HFFc6 (cell line): ENCODE measurements around the gene NCS1. TPM values are rescaled to one million over a fixed set of nuclear protein-coding genes. Genes with fewer than 3 reads are reported as not detected.

Experiments used
- DNase-seq: peaks from one replicate; pipeline ENCODE4 v3.0.0-alpha.2; 2018
- H3K27ac Mint-ChIP-seq: 2 replicates; pipeline ENCODE4 v1.8.0; 2020; ENCODE audit warnings: mild to moderate bottlenecking, mixed read lengths
- H3K27me3 Mint-ChIP-seq: 2 replicates; pipeline ENCODE4 v1.8.0; 2021; ENCODE audit warnings: mild to moderate bottlenecking, moderate library complexity, mixed read lengths; ENCODE audit not compliant: insufficient read depth
- H3K36me3 Mint-ChIP-seq: 2 replicates; pipeline ENCODE4 v1.8.0; 2021; ENCODE audit warnings: low read depth, mixed read lengths
- H3K4me1 Mint-ChIP-seq: 2 replicates; pipeline ENCODE4 v1.8.0; 2020; ENCODE audit warnings: low read depth, mixed read lengths
- H3K4me3 Mint-ChIP-seq: 2 replicates; pipeline ENCODE4 v1.8.0; 2020; ENCODE audit warnings: mild to moderate bottlenecking, moderate library complexity, mixed read lengths
- H3K9me3 Mint-ChIP-seq: 2 replicates; pipeline ENCODE4 v1.8.0; 2020; ENCODE audit warnings: mild to moderate bottlenecking, mixed read lengths
- total RNA-seq, 6 experiments: library from RNA; stranded (reverse); fragmentation: NEBNext Ultra II Directional; extraction: Animal tissue kit (Norgen Biotek cat#: 25700); gene quantifications; 2 replicates in 1 of 6; 3 replicates in 5 of 6; pipeline ENCODE4 v1.2.3, GENCODE V29; 2021
- TF ChIP-seq, protein P1 (sequence below): fragments of 200-600 bp; sonication (generic); IDR thresholded peaks from 2 replicates; pipeline ENCODE4 v1.5.0; 2021; ENCODE audit warnings: antibody characterized with exemption, mild to moderate bottlenecking

NCS1 gene
- total RNA-seq, 6 experiments from 2014 or later = 96.5 to 108 (median 104) TPM

DNA sequence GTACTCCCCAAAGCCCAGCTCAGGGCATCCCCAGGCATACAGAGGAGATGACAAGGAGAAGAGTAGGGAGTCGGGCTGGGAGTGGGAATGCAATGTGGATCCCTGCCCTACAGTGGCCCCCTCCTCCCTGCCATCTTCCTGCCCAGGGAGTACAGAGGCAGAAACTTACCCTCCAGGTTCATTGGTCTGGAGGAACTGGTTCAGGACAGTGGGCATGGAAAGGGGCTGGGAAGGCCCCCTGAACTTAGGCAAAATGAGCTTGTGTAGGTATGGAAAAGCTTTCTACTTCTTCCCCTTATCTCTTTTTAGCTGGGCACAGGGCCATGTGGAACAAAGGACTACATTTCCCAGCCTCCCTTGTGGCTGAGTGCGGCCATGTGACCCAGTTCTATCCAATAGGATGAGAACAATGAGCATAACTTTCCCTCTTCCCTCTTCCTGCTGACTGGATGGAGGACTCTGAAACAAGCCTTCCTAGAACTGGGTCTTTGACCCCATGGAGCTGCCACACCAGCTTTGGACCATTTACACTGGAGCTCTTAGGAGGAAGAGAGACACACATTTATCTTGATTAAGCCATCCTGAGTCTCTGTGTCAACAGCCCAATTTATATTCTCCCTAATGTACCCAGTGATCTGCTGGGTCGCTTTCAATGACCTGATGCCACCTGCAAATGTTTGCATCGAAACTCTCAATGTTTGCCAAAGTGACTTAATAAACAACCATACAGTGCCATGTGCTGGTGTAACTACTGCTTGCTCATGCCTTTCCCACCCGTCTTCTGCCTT lies 68.4 kb downstream of the NCS1 start:
- H3K27me3 Mint-ChIP-seq = peaks cover 13% of the 10 kb centered on the region
- TF ChIP-seq, protein P1, sequence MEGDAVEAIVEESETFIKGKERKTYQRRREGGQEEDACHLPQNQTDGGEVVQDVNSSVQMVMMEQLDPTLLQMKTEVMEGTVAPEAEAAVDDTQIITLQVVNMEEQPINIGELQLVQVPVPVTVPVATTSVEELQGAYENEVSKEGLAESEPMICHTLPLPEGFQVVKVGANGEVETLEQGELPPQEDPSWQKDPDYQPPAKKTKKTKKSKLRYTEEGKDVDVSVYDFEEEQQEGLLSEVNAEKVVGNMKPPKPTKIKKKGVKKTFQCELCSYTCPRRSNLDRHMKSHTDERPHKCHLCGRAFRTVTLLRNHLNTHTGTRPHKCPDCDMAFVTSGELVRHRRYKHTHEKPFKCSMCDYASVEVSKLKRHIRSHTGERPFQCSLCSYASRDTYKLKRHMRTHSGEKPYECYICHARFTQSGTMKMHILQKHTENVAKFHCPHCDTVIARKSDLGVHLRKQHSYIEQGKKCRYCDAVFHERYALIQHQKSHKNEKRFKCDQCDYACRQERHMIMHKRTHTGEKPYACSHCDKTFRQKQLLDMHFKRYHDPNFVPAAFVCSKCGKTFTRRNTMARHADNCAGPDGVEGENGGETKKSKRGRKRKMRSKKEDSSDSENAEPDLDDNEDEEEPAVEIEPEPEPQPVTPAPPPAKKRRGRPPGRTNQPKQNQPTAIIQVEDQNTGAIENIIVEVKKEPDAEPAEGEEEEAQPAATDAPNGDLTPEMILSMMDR = no peak
- H3K9me3 Mint-ChIP-seq = no peaks in the 10 kb centered on the region
- peak; percentile 59 for DNase-seq
- no peaks in the 10 kb centered on the region for H3K36me3 Mint-ChIP-seq
- H3K4me3 Mint-ChIP-seq = no peak overlapping the region
- peaks cover 27% of the 10 kb centered on the region for H3K4me1 Mint-ChIP-seq
- no peak overlapping the region; the same call in 1 of the 2 replicates for H3K27ac Mint-ChIP-seq

DNA sequence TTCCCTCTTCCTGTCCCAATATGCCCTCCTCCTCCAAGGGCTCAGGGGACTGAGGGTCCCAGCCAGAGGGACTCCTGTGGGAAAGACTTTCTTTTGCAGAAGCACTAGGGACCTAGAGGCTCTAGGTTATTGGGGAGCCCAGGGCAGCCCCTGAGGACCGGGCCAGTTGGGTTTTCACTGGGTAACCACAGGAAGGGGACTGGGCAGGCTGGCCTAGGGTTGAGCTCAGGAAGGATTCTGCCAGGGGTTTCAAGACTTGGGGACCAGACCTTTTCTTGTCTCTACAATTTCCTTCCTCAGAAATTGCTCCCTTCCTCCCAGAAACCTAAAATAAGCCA lies 69.0 kb downstream of the NCS1 start:
- H3K4me3 Mint-ChIP-seq = no peak overlapping the region
- H3K27me3 Mint-ChIP-seq = peaks cover 13% of the 10 kb centered on the region
- H3K9me3 Mint-ChIP-seq = no peaks in the 10 kb centered on the region
- TF ChIP-seq, protein P1 = no peak
- no peaks in the 10 kb centered on the region for H3K36me3 Mint-ChIP-seq
- no peak for DNase-seq
- H3K27ac Mint-ChIP-seq = no peak overlapping the region
- H3K4me1 Mint-ChIP-seq = peaks cover 22% of the 10 kb centered on the region

DNA sequence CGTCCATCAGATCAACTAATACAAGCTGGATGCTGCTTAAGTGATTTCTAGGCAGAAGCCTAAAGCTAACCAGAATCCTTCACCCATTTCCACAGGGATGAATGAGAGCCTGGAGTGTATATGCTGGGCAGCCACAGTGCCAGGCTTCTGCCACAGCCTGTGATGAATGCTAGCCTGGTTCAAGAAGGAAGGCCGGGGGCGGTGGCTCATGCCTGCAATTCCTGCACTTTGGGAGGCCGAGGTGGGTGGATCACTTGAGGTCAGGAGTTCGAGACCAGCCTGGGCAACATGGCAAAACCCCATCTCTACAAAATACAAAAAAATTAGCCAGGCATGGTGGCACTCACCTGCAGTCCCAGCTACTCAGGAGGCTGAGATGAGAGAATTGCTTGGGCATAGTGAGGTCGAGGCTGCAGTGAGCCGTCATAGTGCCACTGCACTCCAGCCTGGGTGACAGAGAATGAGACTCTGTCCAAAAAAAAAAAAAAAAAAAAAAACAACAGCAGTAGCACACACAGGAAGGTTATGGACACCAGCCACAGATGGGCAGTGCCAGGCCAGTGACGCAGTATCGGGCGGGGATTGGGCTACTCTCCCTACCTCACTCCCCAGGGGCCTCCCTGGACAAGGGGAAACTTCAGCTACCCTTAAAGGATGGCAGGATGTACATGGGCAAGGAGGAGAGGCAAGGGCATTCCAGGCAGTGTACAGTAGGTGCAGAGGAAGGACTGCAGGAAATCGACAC lies 70.2 kb downstream of the NCS1 start:
- H3K9me3 Mint-ChIP-seq = no peaks in the 10 kb centered on the region
- H3K27me3 Mint-ChIP-seq = peaks cover 13% of the 10 kb centered on the region
- H3K36me3 Mint-ChIP-seq = no peaks in the 10 kb centered on the region
- H3K4me3 Mint-ChIP-seq = peak overlapping the region; percentile 74; the same call in 1 of the 2 replicates
- TF ChIP-seq, protein P1 = no peak
- peaks cover 22% of the 10 kb centered on the region for H3K4me1 Mint-ChIP-seq
- no peak overlapping the region; the same call in 1 of the 2 replicates for H3K27ac Mint-ChIP-seq
- no peak for DNase-seq

DNA sequence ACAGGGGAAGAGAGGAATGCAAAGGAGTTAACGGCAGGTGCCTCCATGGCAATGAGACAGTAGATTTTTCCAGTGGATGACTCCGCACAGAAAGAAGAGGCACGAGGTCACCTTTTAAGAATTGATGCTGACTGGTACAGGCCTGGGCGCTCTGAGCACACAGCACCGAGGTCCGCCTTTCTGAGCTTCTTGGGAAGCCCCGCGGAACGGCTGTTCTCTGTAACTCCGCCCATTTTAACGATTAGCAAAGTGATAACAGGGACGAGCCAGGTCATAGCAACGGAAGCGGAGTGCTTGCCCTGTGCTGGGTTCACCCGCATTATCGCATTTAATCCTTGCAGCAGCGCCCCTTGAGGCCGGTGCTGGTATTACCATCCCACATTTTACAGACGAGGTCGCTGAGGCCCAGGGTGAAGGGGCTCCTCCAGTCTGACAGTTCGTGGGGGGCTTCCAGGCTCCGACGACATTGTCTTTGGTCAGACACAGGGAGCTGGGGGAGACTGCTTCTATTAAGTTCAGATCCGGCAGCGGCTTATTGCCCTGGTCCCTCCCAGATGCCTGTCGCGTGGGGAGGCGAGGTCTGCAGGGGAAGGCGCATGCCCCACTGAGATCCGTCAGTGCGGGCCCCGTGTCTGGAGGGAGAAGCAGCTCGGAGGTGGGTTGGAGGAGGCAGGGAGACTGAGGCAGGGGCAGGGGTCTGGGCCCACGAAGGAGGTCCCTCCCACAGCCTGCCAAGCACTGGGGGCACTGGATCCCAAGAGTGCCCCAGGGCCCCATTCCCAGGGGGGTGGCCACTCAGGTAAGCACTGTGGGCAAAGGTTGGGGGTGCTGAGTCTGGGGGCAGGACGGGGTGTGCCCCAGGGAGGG lies 71.0 kb downstream of the NCS1 start:
- peak overlapping the region; percentile 74; the same call in 1 of the 2 replicates for H3K4me3 Mint-ChIP-seq
- no peak overlapping the region; the same call in 1 of the 2 replicates for H3K27ac Mint-ChIP-seq
- TF ChIP-seq, protein P1 = peak; percentile 96
- no peak for DNase-seq
- H3K9me3 Mint-ChIP-seq = no peaks in the 10 kb centered on the region
- no peaks in the 10 kb centered on the region for H3K36me3 Mint-ChIP-seq
- H3K27me3 Mint-ChIP-seq = peaks cover 13% of the 10 kb centered on the region
- H3K4me1 Mint-ChIP-seq = peaks cover 22% of the 10 kb centered on the region

DNA sequence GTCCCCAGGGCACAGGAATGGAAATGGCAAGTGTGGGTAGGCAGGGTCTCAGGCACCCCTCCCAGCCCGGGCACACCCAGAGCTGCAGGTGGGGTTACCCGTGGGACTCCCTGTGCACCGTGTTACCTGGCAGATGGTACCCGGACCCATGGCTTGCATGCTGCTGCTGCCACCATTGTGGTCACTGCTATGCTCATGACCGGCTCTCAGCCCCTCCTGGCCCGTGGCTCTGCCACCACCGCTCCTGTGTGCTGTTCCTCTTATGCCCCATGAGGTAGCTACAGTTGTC lies 71.6 kb downstream of the NCS1 start:
- DNase-seq = no peak
- H3K9me3 Mint-ChIP-seq = no peaks in the 10 kb centered on the region
- no peaks in the 10 kb centered on the region for H3K36me3 Mint-ChIP-seq
- H3K27me3 Mint-ChIP-seq = peaks cover 13% of the 10 kb centered on the region
- no peak overlapping the region for H3K4me3 Mint-ChIP-seq
- H3K27ac Mint-ChIP-seq = no peak overlapping the region
- peaks cover 22% of the 10 kb centered on the region for H3K4me1 Mint-ChIP-seq
- TF ChIP-seq, protein P1 = no peak
